Measurements from ENCODE around the gene ARCN1.

ARCN1 gene

DNA sequence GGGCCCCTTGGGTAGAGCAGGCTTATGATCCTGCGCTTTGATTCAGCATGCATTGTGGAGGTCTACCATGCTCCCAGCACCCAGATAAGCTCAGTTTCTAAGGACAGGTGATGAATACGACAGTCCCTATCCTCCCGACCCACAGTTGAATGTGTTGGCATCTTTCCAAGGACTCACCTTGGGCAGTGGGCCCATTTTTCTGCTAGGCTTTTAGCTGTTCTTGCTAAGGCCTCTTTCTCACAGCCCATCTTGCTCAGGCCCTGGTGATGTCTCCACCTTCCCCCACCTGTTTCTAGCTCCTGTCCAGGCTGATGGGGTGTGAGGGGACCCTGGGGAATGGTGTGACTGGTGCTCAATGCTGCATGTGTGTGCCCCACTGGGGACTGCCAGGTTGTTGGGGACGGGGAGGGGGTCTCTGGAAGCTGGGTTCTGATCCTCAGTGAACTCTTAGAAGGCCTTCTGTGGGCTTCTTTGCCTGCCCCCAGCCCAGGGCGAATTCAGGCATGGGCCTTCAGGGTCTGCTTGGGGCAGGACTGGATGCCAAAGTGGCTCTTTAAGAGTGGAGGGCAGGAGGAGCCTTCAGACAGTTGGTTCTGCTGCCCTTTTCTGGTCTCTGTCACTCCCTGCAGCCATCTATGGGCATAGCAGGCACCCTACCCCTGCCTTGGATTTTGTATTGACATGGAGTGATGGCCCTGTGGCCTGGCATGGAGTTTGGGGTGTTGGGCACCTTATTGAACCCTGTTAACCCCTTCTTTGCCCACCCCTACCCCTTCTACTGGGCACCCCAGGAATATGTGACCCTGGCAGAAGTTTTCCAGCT is 68.3 kb downstream of the ARCN1 start:
- no peak for DNase-seq

DNA sequence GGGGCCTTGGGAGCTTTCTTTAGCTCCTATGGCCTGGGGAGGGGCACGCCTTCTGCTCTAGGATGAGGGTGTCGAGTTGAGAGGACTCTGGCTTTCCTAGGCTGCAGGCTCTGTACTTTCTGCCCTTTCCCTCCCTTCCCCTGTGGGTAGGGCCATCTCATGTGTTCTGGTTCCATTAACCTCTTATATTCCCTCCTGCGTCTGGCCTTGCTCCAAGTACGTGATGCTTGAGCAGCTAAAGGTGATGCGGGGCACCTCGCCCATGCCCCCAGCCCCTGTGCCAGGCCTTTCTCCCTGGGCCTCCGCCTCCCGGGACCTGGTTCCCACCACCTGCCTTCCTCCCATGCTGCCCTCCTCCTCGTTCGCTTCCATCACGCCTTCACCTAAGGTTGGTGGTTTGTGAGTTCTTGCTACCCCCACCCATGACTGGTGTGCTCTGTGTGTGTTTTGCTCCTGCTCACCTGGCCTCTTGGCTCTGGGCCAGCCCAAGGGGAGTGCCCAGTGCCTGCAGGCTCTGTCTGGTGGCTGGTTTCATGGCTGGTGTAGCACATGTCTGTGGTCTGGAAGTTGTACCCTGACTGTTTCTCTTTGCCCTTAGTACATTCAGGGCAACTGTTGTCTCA is 69.3 kb downstream of the ARCN1 start:
- no peak for DNase-seq

DNA sequence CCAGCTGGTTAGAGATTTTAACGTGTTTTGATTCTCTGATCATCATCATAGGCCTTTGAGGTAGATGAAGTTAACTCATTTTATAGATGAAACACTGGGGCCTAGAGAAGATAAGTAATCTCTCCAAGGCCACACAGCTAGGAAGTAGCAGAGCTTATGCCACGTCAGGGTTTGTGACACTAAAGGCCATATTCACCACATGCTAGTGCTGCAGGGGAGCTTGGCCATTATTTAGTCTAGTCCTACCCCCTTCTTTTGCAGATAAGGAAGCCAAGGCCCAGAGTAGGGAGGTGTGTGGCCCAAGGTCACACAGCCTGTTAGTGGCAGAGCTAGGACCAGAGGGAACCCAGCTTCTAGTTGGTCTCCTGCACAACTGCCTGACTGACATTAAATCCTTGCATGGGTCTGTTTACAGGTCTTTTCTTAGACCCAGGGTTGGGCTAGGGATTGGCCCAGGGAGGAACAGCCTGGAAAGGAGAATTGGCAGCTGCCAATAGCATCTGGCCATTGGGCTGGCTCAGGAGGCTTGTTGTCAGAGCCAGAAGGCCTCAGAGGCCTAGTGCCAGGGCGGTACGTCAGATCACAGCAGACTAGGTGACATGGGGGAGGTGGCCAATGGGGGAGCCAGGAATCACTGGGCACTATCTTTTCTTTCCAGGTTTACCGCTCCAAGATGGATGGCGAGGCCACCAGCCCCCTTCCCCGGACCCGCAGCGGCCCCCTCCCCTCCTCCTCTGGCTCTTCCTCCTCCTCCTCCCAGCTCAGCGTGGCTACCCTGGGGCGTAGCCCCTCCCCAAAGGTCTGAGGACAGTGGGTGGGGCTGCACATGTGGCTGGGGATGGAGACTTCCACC is 71.2 kb downstream of the ARCN1 start:
- no peak for DNase-seq

DNA sequence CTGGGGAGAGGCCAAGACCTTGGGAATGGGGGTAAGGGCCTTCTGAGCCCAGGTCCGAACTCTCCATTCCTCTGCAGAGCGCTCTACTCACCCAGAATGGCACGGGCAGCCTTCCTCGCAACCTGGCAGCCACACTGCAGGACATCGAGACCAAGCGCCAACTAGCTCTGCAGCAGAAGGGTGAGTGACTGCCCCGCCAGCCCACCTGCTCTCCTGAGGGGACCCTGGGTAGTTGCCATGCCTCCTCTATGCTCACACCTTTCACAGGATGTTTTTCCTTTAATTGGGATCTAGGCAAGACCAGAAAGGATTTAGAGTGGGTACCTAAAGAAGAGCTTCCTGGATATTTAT is 71.8 kb downstream of the ARCN1 start:
- no peak for DNase-seq

DNA sequence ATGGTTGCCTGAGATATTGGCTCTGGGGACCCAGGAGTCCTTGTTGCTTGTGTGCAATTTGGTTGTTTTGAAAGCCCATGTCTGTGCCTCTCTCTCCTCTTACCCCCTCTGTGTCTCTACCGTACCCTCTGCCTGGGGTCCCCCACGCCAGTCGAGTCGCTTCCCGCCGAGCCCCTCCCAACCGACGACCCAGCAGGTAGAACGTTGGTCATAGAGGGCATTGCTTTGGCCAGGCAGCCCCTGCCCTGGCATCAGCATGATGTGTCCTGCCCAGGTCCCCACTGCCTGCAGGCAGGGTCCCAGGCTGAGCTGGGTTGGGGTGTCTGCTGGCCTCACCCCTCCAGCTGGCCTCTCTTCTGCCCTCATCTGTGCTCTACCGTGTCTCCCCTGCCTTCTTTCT is 72.3 kb downstream of the ARCN1 start:
- no peak for DNase-seq

DNA sequence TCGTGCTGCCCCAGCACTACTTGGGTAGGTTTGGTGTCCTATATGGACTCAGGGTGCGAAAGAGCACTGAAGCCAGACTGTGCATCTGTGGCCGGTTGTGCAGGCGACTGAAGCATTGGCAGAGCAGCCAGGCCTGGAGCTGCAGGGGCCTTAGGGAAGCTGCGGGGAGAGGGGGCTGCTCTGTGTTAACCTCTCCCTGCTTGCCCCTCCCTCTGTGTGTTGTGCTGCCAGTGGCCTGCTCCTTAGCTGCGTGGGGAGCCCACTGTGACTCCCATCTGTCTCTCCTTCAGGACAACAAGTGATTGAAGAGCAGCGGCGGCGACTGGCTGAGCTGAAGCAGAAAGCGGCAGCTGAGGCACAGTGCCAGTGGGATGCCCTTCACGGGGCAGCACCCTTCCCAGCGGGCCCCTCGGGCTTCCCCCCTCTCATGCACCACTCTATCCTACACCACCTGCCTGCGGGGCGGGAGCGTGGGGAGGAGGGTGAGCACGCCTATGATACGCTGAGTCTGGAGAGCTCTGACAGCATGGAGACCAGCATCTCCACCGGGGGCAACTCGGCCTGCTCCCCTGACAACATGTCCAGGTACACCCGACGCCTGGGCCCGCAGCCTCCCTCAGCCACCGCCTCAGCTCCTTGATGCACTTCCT is 73.0 kb downstream of the ARCN1 start:
- no peak for DNase-seq

DNA sequence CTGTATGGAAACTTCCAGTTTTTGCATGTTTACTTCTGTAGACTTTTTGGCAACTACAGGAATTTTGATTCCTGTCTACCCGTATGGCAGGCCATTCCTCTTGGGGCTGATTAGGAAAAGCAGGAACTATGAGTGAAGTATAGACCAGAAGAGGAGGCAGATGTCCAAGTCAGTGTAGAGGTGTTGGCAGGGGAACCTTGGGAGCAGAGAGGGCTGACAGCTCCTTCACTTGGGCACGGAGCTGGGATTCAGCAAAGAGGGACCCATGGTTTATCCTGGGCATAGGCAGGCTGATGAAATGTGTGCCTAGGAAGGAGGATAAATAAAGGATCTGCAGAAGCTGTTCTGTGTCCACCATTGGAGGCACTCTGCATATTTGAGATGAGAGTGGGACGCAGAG is 74.2 kb downstream of the ARCN1 start:
- no peak for DNase-seq

DNA sequence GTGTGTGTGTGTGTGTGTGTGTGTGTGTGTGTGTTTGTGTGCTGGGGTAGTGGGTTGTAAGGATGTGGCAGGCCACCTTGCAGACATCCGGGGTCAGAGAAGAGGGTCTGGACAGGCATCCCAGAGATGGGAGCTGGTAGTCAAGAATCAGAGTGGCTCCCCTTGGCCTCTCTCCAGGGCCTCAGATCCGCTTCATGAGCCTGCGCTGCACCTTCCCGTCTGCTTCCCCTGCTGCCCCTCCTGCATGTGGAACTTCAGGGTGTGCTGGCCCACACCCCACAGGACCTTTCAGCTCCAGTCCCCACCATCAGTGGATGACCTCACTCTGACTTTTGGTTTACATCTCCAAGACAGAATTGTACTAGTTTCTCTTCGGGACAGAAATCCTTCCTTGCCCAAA is 76.1 kb downstream of the ARCN1 start:
- DNase-seq, result no peak

DNA sequence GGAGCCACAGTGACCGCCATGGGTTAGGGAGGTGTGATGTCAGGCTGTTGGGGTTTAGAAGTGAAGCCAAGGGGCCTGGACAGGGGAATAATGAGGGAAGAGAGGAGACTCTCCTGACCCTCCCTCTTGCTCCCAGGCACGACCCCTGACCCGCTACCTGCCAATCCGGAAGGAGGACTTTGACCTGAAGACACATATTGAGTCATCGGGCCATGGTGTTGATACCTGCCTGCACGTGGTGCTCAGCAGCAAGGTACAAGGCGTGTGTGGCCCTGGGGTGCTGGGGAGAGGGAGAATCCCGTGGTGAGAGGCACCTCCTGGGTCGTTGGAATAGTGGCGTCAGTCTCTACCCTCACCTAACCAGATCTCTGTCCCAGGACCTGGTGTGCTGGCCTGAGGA is 77.7 kb downstream of the ARCN1 start:
- DNase-seq, result no peak

DNA sequence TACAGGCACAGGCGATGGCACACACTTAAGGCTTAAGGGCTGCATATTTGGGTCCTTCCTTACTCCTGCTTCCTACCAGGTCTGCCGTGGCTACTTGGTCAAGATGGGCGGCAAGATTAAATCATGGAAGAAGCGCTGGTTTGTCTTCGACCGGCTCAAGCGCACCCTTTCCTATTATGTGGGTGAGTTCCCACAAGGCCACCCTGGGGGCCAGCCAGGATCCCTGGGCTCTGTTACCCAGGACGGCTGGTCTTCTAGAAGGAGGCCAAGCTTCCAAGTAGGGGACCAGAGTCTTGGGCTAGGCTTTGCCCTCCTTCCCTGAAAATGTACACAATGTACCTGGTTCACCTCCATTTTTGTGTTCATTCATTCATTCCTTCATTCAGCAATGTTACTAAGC is 78.2 kb downstream of the ARCN1 start:
- no peak for DNase-seq

DNA sequence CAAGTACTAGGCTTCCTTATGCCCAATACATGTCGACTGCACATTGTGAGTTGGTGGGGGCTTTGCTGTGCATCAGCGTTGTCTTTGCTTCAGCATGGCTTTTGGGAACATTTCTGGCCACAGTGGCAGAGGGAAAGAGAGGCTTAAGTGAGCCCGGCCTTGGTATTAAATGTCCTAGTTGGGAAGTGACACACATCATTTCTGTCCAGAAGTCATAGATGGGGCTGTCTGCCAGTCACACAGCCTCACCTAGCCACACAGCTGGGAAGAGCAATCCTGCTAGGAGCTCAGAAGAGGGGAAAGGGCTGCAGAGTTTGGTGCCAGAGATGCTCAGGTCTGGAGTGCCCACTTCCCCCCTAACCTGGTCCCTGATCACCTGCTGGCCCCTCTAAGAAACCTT is 79.6 kb downstream of the ARCN1 start:
- no peak for DNase-seq
